GM12878 (cell line): ENCODE results near the gene EMC6. TPM values are rescaled to one million over a fixed set of nuclear protein-coding genes. Genes with fewer than 3 reads are reported as not detected.

Experiments used
- BRCA1 ChIP-seq: IDR thresholded peaks from 2 replicates; pipeline ENCODE4 v1.6.1; 2011; ENCODE audit warnings: low read depth, low read length, improper control_type of control experiment
- FOS ChIP-seq: IDR thresholded peaks from 3 replicates; pipeline ENCODE4 v1.6.1; 2011; ENCODE audit warnings: borderline replicate concordance; ENCODE audit not compliant: insufficient read length; ENCODE audit errors: extremely low read depth
- WRNIP1 ChIP-seq: IDR thresholded peaks from 2 replicates; pipeline ENCODE4 v1.6.1; 2011; ENCODE audit warnings: low read depth, low read length, improper control_type of control experiment, borderline replicate concordance
- polyA plus RNA-seq, 11 experiments: library from polyadenylated mRNA; depleted of rRNA in 4 of 11; unstranded in 6 of 11; stranded (reverse) in 5 of 11; fragments of >200 nt; fragmentation: Nextera tagmentation in 4 of 11; fragmentation: Illumina TruSeq in 1 of 11; extraction: Ambion mirVana in 4 of 11; extraction: Trizol in 1 of 11; gene quantifications; 1 replicate in 1 of 11; 2 replicates in 10 of 11; pipeline versions ENCODE4 v1.2.1 to v1.2.3, GENCODE V29; 2011 to 2016; ENCODE audit warnings: inconsistent platforms in 2 of 11, missing spikeins in 2 of 11, low read depth in 1 of 11
- total RNA-seq, 4 experiments: library from RNA; depleted of rRNA in 3 of 4; stranded (reverse); fragments of >200 nt in 3 of 4; fragmentation: Illumina TruSeq in 1 of 4; extraction: Trizol in 1 of 4; gene quantifications; 2 replicates each; pipeline versions ENCODE4 v1.2.1 to v1.2.3, GENCODE V29; 2013 to 2021
- TF ChIP-seq, protein P1 (sequence below): fragments of 450-650 bp; IDR thresholded peaks from 2 replicates; pipeline ENCODE4 v1.6.1; 2017; ENCODE audit warnings: mild to moderate bottlenecking, moderate library complexity
- TF ChIP-seq, protein P2 (sequence below): fragments of 450-650 bp; IDR thresholded peaks from 2 replicates; pipeline ENCODE4 v1.6.1; 2017; ENCODE audit warnings: antibody characterized with exemption, mild to moderate bottlenecking, moderate library complexity

The EMC6 gene
- total and polyA plus RNA-seq, 10 of the 15 experiments (the other 5 are each of a cell fraction or from before 2014, with no cell fraction given) = 5.1 to 172 (median 35.9) TPM

DNA sequence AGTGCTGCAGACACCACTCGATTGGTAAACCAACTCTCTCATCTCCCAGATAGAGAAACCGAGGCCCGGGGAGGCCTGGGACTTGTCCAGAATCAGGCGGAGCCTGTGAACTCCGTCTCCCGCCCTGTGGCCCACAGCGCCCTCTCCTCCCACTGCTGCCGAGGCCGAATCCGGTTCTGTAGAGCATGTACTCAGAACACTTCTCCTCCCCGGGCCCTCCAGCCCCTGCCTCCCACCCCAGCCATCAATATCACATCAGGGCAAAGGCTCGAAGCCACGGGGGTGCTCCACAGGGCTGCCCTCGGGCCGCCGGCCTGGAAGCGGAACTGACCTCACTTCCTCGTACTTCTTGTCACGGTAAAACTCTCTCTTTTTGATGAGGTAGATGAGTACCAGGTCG, 13.0 kb downstream of the EMC6 start (continued):
- TF ChIP-seq, protein P1, sequence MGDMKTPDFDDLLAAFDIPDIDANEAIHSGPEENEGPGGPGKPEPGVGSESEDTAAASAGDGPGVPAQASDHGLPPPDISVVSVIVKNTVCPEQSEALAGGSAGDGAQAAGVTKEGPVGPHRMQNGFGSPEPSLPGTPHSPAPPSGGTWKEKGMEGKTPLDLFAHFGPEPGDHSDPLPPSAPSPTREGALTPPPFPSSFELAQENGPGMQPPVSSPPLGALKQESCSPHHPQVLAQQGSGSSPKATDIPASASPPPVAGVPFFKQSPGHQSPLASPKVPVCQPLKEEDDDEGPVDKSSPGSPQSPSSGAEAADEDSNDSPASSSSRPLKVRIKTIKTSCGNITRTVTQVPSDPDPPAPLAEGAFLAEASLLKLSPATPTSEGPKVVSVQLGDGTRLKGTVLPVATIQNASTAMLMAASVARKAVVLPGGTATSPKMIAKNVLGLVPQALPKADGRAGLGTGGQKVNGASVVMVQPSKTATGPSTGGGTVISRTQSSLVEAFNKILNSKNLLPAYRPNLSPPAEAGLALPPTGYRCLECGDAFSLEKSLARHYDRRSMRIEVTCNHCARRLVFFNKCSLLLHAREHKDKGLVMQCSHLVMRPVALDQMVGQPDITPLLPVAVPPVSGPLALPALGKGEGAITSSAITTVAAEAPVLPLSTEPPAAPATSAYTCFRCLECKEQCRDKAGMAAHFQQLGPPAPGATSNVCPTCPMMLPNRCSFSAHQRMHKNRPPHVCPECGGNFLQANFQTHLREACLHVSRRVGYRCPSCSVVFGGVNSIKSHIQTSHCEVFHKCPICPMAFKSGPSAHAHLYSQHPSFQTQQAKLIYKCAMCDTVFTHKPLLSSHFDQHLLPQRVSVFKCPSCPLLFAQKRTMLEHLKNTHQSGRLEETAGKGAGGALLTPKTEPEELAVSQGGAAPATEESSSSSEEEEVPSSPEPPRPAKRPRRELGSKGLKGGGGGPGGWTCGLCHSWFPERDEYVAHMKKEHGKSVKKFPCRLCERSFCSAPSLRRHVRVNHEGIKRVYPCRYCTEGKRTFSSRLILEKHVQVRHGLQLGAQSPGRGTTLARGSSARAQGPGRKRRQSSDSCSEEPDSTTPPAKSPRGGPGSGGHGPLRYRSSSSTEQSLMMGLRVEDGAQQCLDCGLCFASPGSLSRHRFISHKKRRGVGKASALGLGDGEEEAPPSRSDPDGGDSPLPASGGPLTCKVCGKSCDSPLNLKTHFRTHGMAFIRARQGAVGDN = no peak
- TF ChIP-seq WRNIP1 (no peak), BRCA1 (no peak), FOS (no peak)
- TF ChIP-seq, protein P2, sequence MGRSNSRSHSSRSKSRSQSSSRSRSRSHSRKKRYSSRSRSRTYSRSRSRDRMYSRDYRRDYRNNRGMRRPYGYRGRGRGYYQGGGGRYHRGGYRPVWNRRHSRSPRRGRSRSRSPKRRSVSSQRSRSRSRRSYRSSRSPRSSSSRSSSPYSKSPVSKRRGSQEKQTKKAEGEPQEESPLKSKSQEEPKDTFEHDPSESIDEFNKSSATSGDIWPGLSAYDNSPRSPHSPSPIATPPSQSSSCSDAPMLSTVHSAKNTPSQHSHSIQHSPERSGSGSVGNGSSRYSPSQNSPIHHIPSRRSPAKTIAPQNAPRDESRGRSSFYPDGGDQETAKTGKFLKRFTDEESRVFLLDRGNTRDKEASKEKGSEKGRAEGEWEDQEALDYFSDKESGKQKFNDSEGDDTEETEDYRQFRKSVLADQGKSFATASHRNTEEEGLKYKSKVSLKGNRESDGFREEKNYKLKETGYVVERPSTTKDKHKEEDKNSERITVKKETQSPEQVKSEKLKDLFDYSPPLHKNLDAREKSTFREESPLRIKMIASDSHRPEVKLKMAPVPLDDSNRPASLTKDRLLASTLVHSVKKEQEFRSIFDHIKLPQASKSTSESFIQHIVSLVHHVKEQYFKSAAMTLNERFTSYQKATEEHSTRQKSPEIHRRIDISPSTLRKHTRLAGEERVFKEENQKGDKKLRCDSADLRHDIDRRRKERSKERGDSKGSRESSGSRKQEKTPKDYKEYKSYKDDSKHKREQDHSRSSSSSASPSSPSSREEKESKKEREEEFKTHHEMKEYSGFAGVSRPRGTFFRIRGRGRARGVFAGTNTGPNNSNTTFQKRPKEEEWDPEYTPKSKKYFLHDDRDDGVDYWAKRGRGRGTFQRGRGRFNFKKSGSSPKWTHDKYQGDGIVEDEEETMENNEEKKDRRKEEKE = no peak
- TF ChIP-seq, all 136 proteins: peak for 0
